Smooth muscle cell (in vitro differentiated cells): ENCODE data around the gene DPH6. TPM values are rescaled to one million over a fixed set of nuclear protein-coding genes. Genes with fewer than 3 reads are reported as not detected.

Experiments
- DNase-seq: peaks from one replicate; lab custom pipeline; 2025; ENCODE audit not compliant: unreplicated experiment; lab: John Stamatoyannopoulos, UW
- H2AFZ ChIP-seq: fragments of 200-600 bp; sonication (generic); 2 replicates; pipeline ENCODE4 v1.6.0; 2016; ENCODE audit warnings: antibody characterized with exemption, low read depth, mild to moderate bottlenecking
- H3F3A ChIP-seq: fragments of 200-600 bp; sonication (generic); 2 replicates; pipeline ENCODE4 v1.6.0; 2017; ENCODE audit warnings: antibody characterized with exemption, low read depth
- H3K27ac ChIP-seq: fragments of 200-600 bp; sonication (generic); 2 replicates; pipeline ENCODE4 v1.5.1; 2016; ENCODE audit warnings: low read depth, mild to moderate bottlenecking
- H3K27me3 ChIP-seq: fragments of 200-600 bp; sonication (generic); 2 replicates; pipeline ENCODE4 v1.6.1; 2016; ENCODE audit warnings: low read depth, mild to moderate bottlenecking
- H3K36me3 ChIP-seq: fragments of 200-600 bp; sonication (generic); 2 replicates; pipeline ENCODE4 v1.5.1; 2016; ENCODE audit warnings: low read depth
- H3K4me1 ChIP-seq: fragments of 200-600 bp; sonication (generic); 2 replicates; pipeline ENCODE4 v1.5.1; 2016; ENCODE audit warnings: low read depth
- H3K4me2 ChIP-seq: fragments of 200-600 bp; sonication (generic); 2 replicates; pipeline ENCODE4 v1.6.0; 2016; ENCODE audit warnings: mild to moderate bottlenecking
- H3K4me3 ChIP-seq: fragments of 200-600 bp; sonication (generic); 2 replicates; pipeline ENCODE4 v1.5.1; 2016; ENCODE audit warnings: mild to moderate bottlenecking
- H3K79me2 ChIP-seq: fragments of 200-600 bp; sonication (generic); 2 replicates; pipeline ENCODE4 v1.6.0; 2016; ENCODE audit warnings: low read depth, mild to moderate bottlenecking
- H3K9ac ChIP-seq: fragments of 200-600 bp; sonication (generic); 2 replicates; pipeline ENCODE4 v1.6.0; 2016; ENCODE audit warnings: low read depth
- H3K9me3 ChIP-seq: fragments of 200-600 bp; sonication (generic); replicated peaks from 2 replicates; pipeline ENCODE4 v1.5.1; 2016; ENCODE audit warnings: low read depth
- H4K20me1 ChIP-seq: fragments of 200-600 bp; sonication (generic); 2 replicates; pipeline ENCODE4 v1.6.0; 2016; ENCODE audit warnings: low read depth
- WGBS: methylation state at CpG from one replicate; pipeline ENCODE4 v1.1.7; 2016; ENCODE audit warnings: low lambda C conversion rate; 5-methylcytosine and 5-hydroxymethylcytosine counted together
- polyA plus RNA-seq: library from polyadenylated mRNA; unstranded; fragments of >200 nt; fragmentation: Nextera tagmentation; extraction: Ambion mirVana; gene quantifications from 2 replicates; pipeline ENCODE4 v1.2.1, GENCODE V29; 2016
- total RNA-seq: library from RNA; depleted of rRNA; stranded (reverse); fragments of >200 nt; gene quantifications from 2 replicates; pipeline ENCODE4 v1.2.3, GENCODE V29; 2014
- TF ChIP-seq, protein P1 (sequence below): fragments of 200-600 bp; sonication (generic); IDR thresholded peaks from 2 replicates; pipeline ENCODE4 v1.5.1; 2017; ENCODE audit warnings: borderline replicate concordance, mild to moderate bottlenecking, antibody characterized with exemption; ENCODE audit not compliant: insufficient read depth, poor library complexity, severe bottlenecking

DPH6 gene
- total and polyA plus RNA-seq, 2 experiments from 2014 or later = 4.0 to 19.9 TPM

DNA sequence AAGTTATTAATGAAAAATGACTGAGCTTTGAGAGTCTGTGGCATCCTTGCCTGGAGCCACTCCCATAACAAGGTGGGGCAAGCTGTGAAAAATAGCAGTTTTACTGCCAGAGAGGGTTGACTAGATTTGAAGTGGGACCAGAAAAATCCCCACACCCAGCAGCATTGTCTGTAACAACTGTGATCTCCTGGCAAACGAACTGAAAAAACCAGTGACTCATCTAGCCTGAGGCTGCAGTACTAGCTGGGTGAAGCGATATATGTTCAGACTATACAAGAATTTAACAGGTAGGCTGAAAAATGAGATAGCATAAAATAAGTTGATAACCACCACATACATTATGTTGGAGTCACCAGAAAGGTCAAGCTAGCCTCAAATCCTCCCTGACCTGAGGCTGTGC, 64.0 kb downstream of the DPH6 start:
- Histone ChIP-seq H3K79me2 (no peaks in the 10 kb centered on the region), H3K27ac (no peak overlapping the region), H3K4me1 (peaks cover 22% of the 10 kb centered on the region), H3K9ac (no peak overlapping the region), H3K36me3 (no peaks in the 10 kb centered on the region), H2AFZ (no peak overlapping the region), H3K27me3 (no peaks in the 10 kb centered on the region), H3K9me3 (no peaks in the 10 kb centered on the region), H3F3A (no peaks in the 10 kb centered on the region), H3K4me3 (no peak overlapping the region), H3K4me2 (no peak overlapping the region), H4K20me1 (no peaks in the 10 kb centered on the region)
- DNase-seq = no peak
- WGBS = 23% methylated on average over 2 of the region's 2 CpGs
- TF ChIP-seq, protein P1, sequence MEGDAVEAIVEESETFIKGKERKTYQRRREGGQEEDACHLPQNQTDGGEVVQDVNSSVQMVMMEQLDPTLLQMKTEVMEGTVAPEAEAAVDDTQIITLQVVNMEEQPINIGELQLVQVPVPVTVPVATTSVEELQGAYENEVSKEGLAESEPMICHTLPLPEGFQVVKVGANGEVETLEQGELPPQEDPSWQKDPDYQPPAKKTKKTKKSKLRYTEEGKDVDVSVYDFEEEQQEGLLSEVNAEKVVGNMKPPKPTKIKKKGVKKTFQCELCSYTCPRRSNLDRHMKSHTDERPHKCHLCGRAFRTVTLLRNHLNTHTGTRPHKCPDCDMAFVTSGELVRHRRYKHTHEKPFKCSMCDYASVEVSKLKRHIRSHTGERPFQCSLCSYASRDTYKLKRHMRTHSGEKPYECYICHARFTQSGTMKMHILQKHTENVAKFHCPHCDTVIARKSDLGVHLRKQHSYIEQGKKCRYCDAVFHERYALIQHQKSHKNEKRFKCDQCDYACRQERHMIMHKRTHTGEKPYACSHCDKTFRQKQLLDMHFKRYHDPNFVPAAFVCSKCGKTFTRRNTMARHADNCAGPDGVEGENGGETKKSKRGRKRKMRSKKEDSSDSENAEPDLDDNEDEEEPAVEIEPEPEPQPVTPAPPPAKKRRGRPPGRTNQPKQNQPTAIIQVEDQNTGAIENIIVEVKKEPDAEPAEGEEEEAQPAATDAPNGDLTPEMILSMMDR = no peak

GRCh38 chr15:35481064-35481463, 64.9 kb downstream of the DPH6 start:
- DNase-seq = no peak
- no peaks in the 10 kb centered on the region for H4K20me1 ChIP-seq
- 92% methylated on average over 1 of the region's 1 CpG for WGBS
- peaks cover 22% of the 10 kb centered on the region for H3K4me1 ChIP-seq
- no peak overlapping the region for H2AFZ ChIP-seq
- H3K9me3 ChIP-seq = no peaks in the 10 kb centered on the region
- no peaks in the 10 kb centered on the region for H3K79me2 ChIP-seq
- H3K9ac ChIP-seq = no peak overlapping the region
- H3K27ac ChIP-seq = no peak overlapping the region
- no peaks in the 10 kb centered on the region for H3K36me3 ChIP-seq
- H3F3A ChIP-seq = no peaks in the 10 kb centered on the region
- H3K4me3 ChIP-seq = no peak overlapping the region
- no peaks in the 10 kb centered on the region for H3K27me3 ChIP-seq
- no peak overlapping the region for H3K4me2 ChIP-seq
- TF ChIP-seq, protein P1 = no peak

DNA sequence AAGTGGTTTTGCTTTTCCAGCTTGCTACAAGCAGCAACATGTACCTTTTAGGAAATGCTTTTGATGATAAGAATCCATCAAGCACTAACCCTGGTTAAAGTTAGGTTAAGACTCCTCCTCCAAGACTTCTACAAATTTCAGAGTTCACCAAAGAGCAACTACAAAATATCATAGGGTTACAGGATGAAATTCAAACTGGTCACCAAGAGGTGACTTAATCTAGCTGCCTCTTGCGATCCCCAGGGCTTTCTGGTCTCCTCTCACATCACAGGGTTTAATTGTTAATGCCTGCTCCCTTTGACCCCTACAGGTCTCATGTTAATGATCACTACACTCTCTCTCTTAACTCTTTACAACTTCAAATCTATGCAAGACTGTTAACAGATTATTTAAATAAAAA, 66.5 kb downstream of the DPH6 start:
- H3K4me2 ChIP-seq = peak overlapping the region; percentile 36
- H3K4me1 ChIP-seq = peaks cover 22% of the 10 kb centered on the region

More for the DNA sequence above, 66.5 kb downstream of the DPH6 start:
- no peaks in the 10 kb centered on the region for H3K79me2 ChIP-seq
- no peaks in the 10 kb centered on the region for H3K36me3 ChIP-seq
- no peaks in the 10 kb centered on the region for H3F3A ChIP-seq
- WGBS = 48% methylated on average over 1 of the region's 1 CpG
- H3K9ac ChIP-seq = no peak overlapping the region
- H3K4me3 ChIP-seq = no peak overlapping the region
- no peak for DNase-seq
- peak overlapping the region; percentile 39 for H2AFZ ChIP-seq
- H4K20me1 ChIP-seq = no peaks in the 10 kb centered on the region
- H3K27me3 ChIP-seq = no peaks in the 10 kb centered on the region
- TF ChIP-seq, protein P1 = no peak
- H3K27ac ChIP-seq = no peak overlapping the region
- H3K9me3 ChIP-seq = no peaks in the 10 kb centered on the region
